Measurements from ENCODE around the gene JADE2. TPM values are rescaled to one million over a fixed set of nuclear protein-coding genes. Genes with fewer than 3 reads are reported as not detected.

Gene JADE2
- total and polyA plus RNA-seq, 8 donors, result 6.2 to 109 (median 26.4) TPM

DNA sequence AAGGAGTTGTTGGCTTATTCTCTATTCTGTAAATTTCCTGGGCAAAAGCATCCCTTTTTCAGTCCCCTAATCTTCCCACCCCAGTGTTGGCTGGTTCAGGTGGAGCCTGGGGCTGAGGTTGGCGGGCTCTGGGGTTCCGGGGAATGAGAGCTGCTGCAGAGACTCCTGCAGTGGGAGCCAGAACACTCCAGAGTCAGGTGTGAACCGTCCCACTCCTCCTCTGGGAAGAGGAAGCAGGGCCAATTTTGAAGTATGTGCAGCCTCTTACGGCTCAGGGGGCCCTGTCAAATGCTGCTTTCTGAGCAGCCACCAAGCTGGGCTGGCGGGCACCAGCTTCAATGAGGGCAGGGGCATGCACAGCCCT lies 42.8 kb downstream of the JADE2 start:
- H3K4me1 ChIP-seq, result peaks cover 25 to 52% (median 40%) of the 10 kb centered on the region in 4 donors
- no peaks in the 10 kb centered on the region for H3K9me3 ChIP-seq
- no peak for TF ChIP-seq POLR2A (IDR thresholded peaks at IDR 0.05)
- TF ChIP-seq, protein P1, sequence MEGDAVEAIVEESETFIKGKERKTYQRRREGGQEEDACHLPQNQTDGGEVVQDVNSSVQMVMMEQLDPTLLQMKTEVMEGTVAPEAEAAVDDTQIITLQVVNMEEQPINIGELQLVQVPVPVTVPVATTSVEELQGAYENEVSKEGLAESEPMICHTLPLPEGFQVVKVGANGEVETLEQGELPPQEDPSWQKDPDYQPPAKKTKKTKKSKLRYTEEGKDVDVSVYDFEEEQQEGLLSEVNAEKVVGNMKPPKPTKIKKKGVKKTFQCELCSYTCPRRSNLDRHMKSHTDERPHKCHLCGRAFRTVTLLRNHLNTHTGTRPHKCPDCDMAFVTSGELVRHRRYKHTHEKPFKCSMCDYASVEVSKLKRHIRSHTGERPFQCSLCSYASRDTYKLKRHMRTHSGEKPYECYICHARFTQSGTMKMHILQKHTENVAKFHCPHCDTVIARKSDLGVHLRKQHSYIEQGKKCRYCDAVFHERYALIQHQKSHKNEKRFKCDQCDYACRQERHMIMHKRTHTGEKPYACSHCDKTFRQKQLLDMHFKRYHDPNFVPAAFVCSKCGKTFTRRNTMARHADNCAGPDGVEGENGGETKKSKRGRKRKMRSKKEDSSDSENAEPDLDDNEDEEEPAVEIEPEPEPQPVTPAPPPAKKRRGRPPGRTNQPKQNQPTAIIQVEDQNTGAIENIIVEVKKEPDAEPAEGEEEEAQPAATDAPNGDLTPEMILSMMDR (IDR thresholded peaks at IDR 0.05), result no peak
- TF ChIP-seq EP300 (IDR thresholded peaks at IDR 0.05), result no peak
- no peak for TF ChIP-seq POLR2AphosphoS5 (IDR thresholded peaks at IDR 0.05)
- no peaks in the 10 kb centered on the region for H3K27me3 ChIP-seq
- peaks cover 76 to 98% (median 91%) of the 10 kb centered on the region in 4 donors for H3K36me3 ChIP-seq
- DNase-seq, result no peak
- intact Hi-C loops (cut with DNase I; ENCODE audit: low total_unique reads), result no loop called here
- no peak overlapping the region for H3K4me3 ChIP-seq
- 64 to 84% (median 76%) methylated on average over 3 to 5 of the region's 5 CpGs for WGBS, 5 donors
- H3K27ac ChIP-seq, result peak overlapping the region; percentile 12 to 73 (median 61)

DNA sequence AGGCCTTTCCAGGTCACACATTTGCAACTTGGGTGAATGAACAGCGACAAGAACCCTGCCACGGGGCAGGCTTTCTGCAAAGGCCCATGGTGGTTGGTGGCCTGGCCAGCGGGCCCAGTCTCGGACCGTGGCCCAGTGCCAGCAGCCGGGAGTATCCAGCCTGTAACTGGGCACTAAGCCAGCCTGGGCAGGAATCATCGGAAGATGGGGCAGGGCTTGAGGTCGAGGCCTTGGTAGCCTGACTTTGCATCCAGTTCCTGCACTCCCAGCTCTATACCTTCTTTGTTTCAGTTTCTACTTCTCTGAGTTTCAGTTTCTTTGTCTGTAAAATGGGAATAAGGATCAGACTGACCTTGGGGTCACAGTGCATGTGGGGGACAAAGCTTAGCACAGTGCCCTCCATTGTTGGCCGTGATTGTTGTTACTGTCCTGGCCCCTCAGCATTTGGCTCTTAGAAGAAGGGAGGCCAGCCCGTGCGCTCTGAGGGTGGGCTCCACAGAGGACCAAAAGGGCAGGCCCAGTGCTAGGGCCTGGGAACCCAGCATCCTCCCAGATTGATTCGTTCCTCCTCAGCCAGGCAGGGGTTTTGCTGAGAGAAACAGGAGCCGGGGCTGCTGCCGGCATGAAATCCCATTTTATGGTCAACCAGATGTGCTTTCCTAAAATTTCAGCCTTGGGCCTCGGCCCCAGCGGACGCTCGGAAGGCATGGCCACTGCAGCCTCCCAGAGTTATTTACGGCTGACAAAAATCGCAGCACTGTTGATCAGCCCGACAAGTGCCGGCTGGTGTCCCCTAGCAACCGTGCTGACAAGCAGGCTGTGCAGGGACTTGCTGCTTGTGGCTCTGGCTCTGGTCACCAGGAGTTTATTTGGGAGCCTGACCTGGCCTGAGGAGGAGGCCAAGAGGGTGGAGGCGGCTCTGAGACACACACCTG lies 43.6 kb downstream of the JADE2 start:
- intact Hi-C loops (cut with DNase I; ENCODE audit: low total_unique reads), result no loop called here
- H3K36me3 ChIP-seq, result peaks cover 76 to 98% (median 91%) of the 10 kb centered on the region in 4 donors
- WGBS, 5 donors, result 42 to 58% (median 54%) methylated on average over 17 to 24 of the region's 24 CpGs
- H3K4me1 ChIP-seq, result peaks cover 25 to 52% (median 40%) of the 10 kb centered on the region in 4 donors
- H3K27ac ChIP-seq, result peak overlapping the region; percentile 20 to 73 (median 61)
- no peaks in the 10 kb centered on the region for H3K9me3 ChIP-seq
- H3K4me3 ChIP-seq, result peak overlapping the region in 1 of 4 donors; percentile 10
- no peaks in the 10 kb centered on the region for H3K27me3 ChIP-seq
- TF ChIP-seq EP300 (IDR thresholded peaks at IDR 0.05) (no peak), POLR2AphosphoS5 (IDR thresholded peaks at IDR 0.05) (peak in 2 of 3 donors; percentile 30 to 70)
- DNase-seq, result peak; percentile 63 to 91

DNA sequence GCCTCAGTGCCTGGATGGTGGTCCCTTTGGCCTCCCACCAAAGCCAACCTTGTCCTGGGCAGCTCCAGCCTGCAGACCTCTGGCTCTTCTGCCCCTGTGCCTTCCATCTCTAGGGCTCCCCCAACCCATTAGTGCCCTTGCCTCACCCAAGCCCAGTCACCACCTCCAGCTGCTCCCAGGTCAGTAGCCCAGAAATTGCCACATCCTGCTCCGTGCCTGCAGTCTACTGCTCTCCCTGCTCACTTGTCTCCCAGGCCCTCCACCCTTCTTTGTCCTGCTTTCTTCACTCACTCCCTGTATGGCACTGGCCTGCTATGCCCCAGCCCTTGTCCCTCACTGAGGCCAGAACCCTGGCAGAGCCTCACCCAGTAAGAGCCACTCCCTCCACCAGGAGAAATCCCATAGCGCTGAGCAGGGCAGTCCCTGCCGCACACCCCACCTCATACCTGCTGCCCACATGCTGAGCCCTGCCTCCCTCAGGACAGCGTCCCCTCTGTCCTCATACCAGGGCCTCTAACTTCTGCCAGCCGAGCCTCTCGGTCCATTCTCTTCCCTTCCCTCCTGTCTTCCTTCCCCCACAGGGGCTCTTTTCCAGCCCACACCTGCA lies 44.4 kb downstream of the JADE2 start:
- Histone ChIP-seq H3K27me3 (no peaks in the 10 kb centered on the region), H3K4me1 (peaks cover 29 to 52% (median 43%) of the 10 kb centered on the region in 4 donors), H3K4me3 (no peak overlapping the region), H3K9me3 (no peaks in the 10 kb centered on the region), H3K27ac (peak overlapping the region in 4 of 5 donors; percentile 2 to 73 (median 66)), H3K36me3 (peaks cover 76 to 98% (median 91%) of the 10 kb centered on the region in 4 donors)
- TF ChIP-seq POLR2AphosphoS5 (IDR thresholded peaks at IDR 0.05) (no peak), POLR2A (IDR thresholded peaks at IDR 0.05) (no peak), EP300 (IDR thresholded peaks at IDR 0.05) (no peak)
- TF ChIP-seq, protein P1 (IDR thresholded peaks at IDR 0.05), result no peak
- intact Hi-C loops (cut with DNase I; ENCODE audit: low total_unique reads), result loop anchor here (5.0 to 10.0 kb wide), 2 partner anchors 43 to 155 kb away; partner anchors contain the start of genes CDKN2AIPNL and JADE2
- WGBS, 5 donors, result 87 to 95% (median 93%) methylated on average over 6 of the region's 6 CpGs
- no peak for DNase-seq

DNA sequence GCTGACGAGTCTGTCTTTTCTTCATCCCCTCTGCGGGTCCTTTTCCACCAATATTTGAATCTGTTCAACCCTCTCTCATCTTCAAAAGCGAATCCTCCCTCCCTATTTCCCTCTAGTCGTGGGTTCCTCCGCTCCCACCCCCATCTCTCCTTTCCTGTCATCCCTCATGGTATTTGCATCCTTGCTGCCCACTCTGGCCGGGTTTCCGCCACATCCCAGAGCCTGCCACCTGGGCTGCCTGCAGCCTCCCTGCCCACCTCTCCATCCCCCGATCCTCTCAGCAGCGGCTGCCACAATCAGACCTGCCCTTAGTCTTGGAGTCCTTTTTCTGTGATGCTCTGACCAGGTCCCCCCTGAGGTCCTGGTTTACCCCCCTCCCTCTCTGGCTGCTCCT lies 44.9 kb downstream of the JADE2 start:
- Histone ChIP-seq H3K4me1 (peaks cover 32 to 53% (median 45%) of the 10 kb centered on the region in 4 donors), H3K4me3 (no peak overlapping the region), H3K9me3 (no peaks in the 10 kb centered on the region), H3K27ac (peak overlapping the region in 2 of 5 donors; percentile 2 to 71), H3K27me3 (no peaks in the 10 kb centered on the region), H3K36me3 (peaks cover 76 to 98% (median 91%) of the 10 kb centered on the region in 4 donors)
- TF ChIP-seq EP300 (IDR thresholded peaks at IDR 0.05) (no peak), POLR2AphosphoS5 (IDR thresholded peaks at IDR 0.05) (no peak), POLR2A (IDR thresholded peaks at IDR 0.05) (no peak)
- DNase-seq, result no peak
- 92 to 95% (median 94%) methylated on average over 9 of the region's 9 CpGs for WGBS, 5 donors
- intact Hi-C loops (cut with DNase I; ENCODE audit: low total_unique reads), result loop anchor here (5.0 to 10.0 kb wide), 2 partner anchors 43 to 156 kb away; partner anchors contain the start of genes CDKN2AIPNL and JADE2

DNA sequence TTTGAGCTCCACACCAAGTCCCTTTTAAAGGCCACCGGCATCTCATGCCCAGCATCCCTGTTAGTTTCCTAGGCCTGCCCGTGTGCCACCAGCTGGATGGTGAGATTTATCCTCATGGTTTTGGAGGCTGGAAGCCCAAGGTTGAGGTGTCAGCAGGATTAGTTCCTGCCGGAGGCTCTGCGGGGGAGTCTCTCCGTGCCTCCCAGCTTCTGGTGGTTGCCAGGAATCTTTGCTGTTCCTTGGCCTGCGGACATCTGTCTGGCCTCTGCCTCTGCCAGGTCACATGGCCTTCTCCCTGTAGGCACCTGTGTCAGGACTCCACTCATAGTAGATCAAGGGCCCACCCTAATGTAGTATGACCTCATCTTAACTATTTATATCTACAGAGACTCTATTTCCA lies 45.4 kb downstream of the JADE2 start:
- H3K9me3 ChIP-seq, result no peaks in the 10 kb centered on the region
- no peaks in the 10 kb centered on the region for H3K27me3 ChIP-seq
- 81 to 92% (median 92%) methylated on average over 6 of the region's 6 CpGs for WGBS, 5 donors
- TF ChIP-seq EP300 (IDR thresholded peaks at IDR 0.05) (no peak), POLR2A (IDR thresholded peaks at IDR 0.05) (no peak), POLR2AphosphoS5 (IDR thresholded peaks at IDR 0.05) (no peak)
- TF ChIP-seq, protein P1 (IDR thresholded peaks at IDR 0.05), result no peak
- no peak for DNase-seq
- H3K4me1 ChIP-seq, result peaks cover 32 to 53% (median 45%) of the 10 kb centered on the region in 4 donors
- H3K27ac ChIP-seq, result peak overlapping the region in 1 of 5 donors; percentile 25
- H3K4me3 ChIP-seq, result no peak overlapping the region
- intact Hi-C loops (cut with DNase I; ENCODE audit: low total_unique reads), result loop anchor here (5.0 to 10.0 kb wide), 2 partner anchors 44 to 156 kb away; partner anchors contain the start of genes CDKN2AIPNL and JADE2
- H3K36me3 ChIP-seq, result peaks cover 76 to 98% (median 91%) of the 10 kb centered on the region in 4 donors

Data from stomach (tissue), 9 donors.